BE2C (cell line): ENCODE results near the gene NCOA7.
A peak's percentile ranks its signal among the peaks of the same experiment; 100 is the strongest.
"Not testable (repeated sequence)": the region's sequence is repeated elsewhere in the genome, so short reads cannot be mapped to it uniquely, and the experiment has no call there.

Experiments
- DNase-seq: peaks from one replicate; pipeline ENCODE4 v3.0.0-alpha.2; 2020
- H3K27me3 ChIP-seq: fragments of 250-450 bp; sonication (Bioruptor Pico); 2 replicates; pipeline ENCODE4 v1.5.1; 2020; ENCODE audit warnings: mild to moderate bottlenecking
- H3K36me3 ChIP-seq: fragments of 250-450 bp; sonication (Bioruptor Pico); 2 replicates; pipeline ENCODE4 v1.5.1; 2020; ENCODE audit warnings: mild to moderate bottlenecking
- H3K4me1 ChIP-seq: fragments of 250-450 bp; sonication (Bioruptor Pico); 2 replicates; pipeline ENCODE4 v1.5.1; 2020
- H3K4me3 ChIP-seq: 2 replicates; pipeline ENCODE4 v1.5.1; 2011; ENCODE audit warnings: low read depth, low read length
- H3K9me3 ChIP-seq: fragments of 250-450 bp; sonication (Bioruptor Pico); 2 replicates; pipeline ENCODE4 v1.5.1; 2020
- TF ChIP-seq, protein P1 (sequence below): IDR thresholded peaks from 2 replicates; pipeline ENCODE4 v1.5.1; 2012; ENCODE audit warnings: mild to moderate bottlenecking, low read depth, low read length

Gene NCOA7

DNA sequence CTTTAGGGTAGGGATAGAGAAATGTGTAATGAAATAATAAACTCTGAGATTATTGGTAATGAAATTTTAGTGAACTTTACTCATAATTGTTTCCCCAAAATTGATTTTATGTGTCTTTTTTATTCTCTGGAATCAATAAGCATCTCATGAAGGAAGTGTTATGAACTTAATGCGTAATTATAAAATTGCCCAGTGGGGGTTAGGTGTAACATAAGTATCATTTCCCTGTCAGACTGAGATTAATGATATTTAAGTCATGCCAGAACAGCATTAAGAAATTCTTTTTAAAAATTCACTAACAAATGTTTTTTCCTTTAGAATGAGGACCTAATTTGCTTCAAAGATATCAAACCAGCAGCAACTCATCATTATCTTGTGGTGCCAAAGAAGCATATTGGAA, 175.8 kb downstream of the NCOA7 start:
- no peaks in the 10 kb centered on the region for H3K27me3 ChIP-seq
- TF ChIP-seq, protein P1, sequence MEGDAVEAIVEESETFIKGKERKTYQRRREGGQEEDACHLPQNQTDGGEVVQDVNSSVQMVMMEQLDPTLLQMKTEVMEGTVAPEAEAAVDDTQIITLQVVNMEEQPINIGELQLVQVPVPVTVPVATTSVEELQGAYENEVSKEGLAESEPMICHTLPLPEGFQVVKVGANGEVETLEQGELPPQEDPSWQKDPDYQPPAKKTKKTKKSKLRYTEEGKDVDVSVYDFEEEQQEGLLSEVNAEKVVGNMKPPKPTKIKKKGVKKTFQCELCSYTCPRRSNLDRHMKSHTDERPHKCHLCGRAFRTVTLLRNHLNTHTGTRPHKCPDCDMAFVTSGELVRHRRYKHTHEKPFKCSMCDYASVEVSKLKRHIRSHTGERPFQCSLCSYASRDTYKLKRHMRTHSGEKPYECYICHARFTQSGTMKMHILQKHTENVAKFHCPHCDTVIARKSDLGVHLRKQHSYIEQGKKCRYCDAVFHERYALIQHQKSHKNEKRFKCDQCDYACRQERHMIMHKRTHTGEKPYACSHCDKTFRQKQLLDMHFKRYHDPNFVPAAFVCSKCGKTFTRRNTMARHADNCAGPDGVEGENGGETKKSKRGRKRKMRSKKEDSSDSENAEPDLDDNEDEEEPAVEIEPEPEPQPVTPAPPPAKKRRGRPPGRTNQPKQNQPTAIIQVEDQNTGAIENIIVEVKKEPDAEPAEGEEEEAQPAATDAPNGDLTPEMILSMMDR: no peak
- DNase-seq: no peak
- H3K9me3 ChIP-seq: no peaks in the 10 kb centered on the region
- H3K4me3 ChIP-seq: no peak overlapping the region
- peaks cover 3% of the 10 kb centered on the region; the same call in 1 of the 2 replicates for H3K36me3 ChIP-seq
- peaks cover 9% of the 10 kb centered on the region; the same call in 1 of the 2 replicates for H3K4me1 ChIP-seq

DNA sequence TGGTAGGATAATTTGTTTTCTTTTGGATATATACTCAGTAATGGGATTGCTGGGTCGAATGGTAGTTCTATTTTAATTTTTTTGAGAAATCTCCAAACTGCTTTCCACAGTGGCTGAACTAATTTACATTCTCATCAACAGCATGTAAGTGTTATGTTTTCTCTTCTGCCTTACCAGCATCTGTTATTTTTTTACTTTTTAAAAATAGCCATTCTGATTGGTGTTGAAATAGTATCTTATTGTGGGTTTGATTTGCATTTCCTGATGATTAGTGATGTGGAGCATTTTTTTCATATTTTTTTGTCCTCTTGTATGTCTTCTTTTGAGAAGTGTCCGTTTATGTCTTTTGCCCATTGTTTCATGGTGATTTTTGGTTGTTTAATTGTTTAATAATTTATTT, 177.7 kb downstream of the NCOA7 start:
- H3K4me1 ChIP-seq: no peaks in the 10 kb centered on the region
- DNase-seq: no peak
- no peaks in the 10 kb centered on the region for H3K27me3 ChIP-seq
- TF ChIP-seq, protein P1: no peak
- peaks cover 3% of the 10 kb centered on the region; the same call in 1 of the 2 replicates for H3K36me3 ChIP-seq
- H3K4me3 ChIP-seq: no peak overlapping the region
- H3K9me3 ChIP-seq: no peaks in the 10 kb centered on the region

DNA sequence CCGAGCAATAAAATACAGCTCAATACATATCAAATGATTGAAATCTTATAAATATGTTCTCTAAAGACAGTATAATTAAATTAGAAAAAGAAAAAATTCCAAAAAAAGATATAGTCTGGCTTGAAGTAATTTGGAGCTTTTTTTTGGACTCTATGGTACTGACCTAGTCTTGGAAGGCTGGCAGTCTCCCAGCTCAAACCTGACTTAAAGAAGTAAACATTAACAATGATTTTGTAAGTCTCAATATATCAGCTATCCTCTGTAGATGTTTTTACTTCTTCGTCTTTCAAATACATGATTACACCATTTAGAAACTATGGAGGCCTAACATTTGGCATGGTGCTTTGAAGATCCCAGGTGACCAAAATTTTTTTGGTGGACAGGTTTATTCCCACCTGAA, 180.0 kb downstream of the NCOA7 start:
- Histone ChIP-seq H3K36me3 (peaks cover 3% of the 10 kb centered on the region; the same call in 1 of the 2 replicates), H3K4me3 (no peak overlapping the region), H3K4me1 (no peaks in the 10 kb centered on the region), H3K27me3 (no peaks in the 10 kb centered on the region), H3K9me3 (no peaks in the 10 kb centered on the region)
- TF ChIP-seq, protein P1: no peak
- DNase-seq: no peak

DNA sequence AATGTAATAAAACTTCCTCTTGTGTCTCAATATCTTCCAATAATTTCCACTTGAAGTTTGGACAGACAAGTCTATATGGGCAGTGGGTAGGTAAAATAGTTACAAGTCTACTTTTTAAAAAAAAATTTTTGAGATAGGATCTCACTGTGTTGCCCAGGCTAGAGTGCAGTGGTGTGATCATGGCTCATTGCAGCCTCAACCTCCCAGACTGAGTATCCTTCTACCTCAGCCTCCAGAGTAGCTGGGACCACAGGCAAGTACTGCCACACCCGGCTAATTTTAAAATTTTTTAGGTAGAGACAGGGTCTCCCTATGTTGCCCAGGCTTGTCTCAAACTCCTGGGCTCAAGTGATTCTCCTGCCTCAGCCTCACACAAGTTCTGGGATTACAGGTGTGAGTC, 181.7 kb downstream of the NCOA7 start:
- not testable (repeated sequence) for H3K36me3 ChIP-seq, H3K4me3 ChIP-seq, H3K27me3 ChIP-seq, H3K4me1 ChIP-seq, DNase-seq, H3K9me3 ChIP-seq

DNA sequence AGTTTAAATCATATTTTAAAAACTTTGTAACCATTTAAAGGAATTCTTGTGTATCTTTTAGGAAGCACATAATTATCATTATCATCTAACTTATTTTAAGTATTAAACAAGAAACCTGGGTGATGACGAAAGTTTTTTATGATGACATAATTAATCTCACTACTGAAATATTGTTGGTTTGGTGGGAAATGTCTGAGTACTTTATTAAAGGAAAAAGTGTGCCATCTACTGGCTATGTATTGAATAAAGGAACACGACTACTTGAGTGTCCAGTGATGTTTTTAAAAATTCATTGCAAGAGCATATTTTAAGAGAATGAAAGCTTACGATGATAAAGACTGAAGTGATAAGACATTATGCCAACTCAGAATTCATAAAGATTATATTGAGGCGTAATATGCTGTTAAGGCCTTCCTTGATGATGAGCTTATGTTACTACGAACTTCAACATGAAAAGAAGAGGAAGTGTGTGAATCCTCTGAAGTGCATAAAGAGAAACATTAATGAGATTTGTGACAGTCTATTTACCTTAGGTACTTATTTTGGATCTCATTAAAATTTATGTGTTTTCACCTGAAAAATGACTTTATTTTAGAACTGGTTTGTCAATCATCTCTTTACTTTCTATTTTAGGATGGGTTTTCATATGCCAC, 183.6 kb downstream of the NCOA7 start:
- no peak overlapping the region for H3K4me3 ChIP-seq
- TF ChIP-seq, protein P1: peak; percentile 58
- H3K36me3 ChIP-seq: no peaks in the 10 kb centered on the region
- H3K4me1 ChIP-seq: no peaks in the 10 kb centered on the region
- DNase-seq: no peak
- no peaks in the 10 kb centered on the region for H3K9me3 ChIP-seq
- H3K27me3 ChIP-seq: no peaks in the 10 kb centered on the region

DNA sequence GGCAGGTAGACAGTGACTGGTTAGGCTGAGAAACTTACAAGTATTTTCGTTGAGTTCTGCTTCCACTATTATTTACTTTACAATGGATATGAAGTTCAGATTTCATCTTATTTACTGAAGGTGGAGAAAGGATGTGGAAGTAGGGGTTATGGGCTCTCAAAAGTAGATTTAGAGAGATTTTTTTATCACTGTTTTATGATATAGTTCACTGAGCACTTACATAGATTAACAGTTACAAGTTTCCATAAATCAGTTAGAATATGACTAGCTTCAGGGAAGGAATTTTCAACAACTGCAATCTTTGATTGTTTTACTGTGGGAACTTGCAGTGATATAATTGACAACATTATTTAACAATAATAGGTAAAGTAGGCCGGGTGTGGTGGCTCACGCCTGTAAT, 188.3 kb downstream of the NCOA7 start:
- no peak for DNase-seq
- Histone ChIP-seq H3K36me3 (no peaks in the 10 kb centered on the region), H3K4me3 (no peak overlapping the region), H3K4me1 (no peaks in the 10 kb centered on the region), H3K27me3 (no peaks in the 10 kb centered on the region), H3K9me3 (no peaks in the 10 kb centered on the region)
- TF ChIP-seq, protein P1: no peak
